PC-3 (cell line): ENCODE results near the gene PSAP. TPM values are rescaled to one million over a fixed set of nuclear protein-coding genes. Genes with fewer than 3 reads are reported as not detected.
A peak's percentile ranks its signal among the peaks of the same experiment; 100 is the strongest.

Experiments
- ATAC-seq: fragments of 200-7000 bp; cut with Tn5 transposase; 2 replicates; pipeline ENCODE4 v1.9.1; 2020; ENCODE audit warnings: mild to moderate bottlenecking, moderate library complexity
- BruUV-seq: library from RNA; stranded (reverse); fragments of 400-500 nt; replicated peaks from 2 replicates; lab custom pipeline; 2021; lab: Mats Ljungman, UMichigan
- CTCF ChIA-PET: fragments of 300-600 bp; sonication (Branson Sonifier 250); formaldehyde crosslinking; loops from one replicate; lab custom pipeline; 2022; ENCODE audit warnings: antibody characterized with exemption; lab: Charles Lee
- POLR2A ChIA-PET: fragments of 300-600 bp; sonication (Branson Sonifier 250); formaldehyde crosslinking; loops from one replicate; lab custom pipeline; 2022; ENCODE audit warnings: antibody characterized with exemption; ENCODE audit not compliant: unreplicated experiment; lab: Charles Lee
- DNase-seq: peaks from one replicate; pipeline ENCODE4 v3.0.0-alpha.2; 2015
- H2AFZ ChIP-seq: fragments of 300-600 bp; sonication (generic); 2 replicates; pipeline ENCODE4 v1.6.0; 2016; ENCODE audit warnings: antibody characterized with exemption, low read length
- H3F3A ChIP-seq: fragments of 300-600 bp; sonication (generic); one replicate; pipeline ENCODE4 v1.6.0; 2017; ENCODE audit warnings: antibody characterized with exemption, low read length, control low read depth, mild to moderate bottlenecking; ENCODE audit not compliant: unreplicated experiment
- H3K27ac ChIP-seq: fragments of 300-600 bp; sonication (generic); 2 replicates; pipeline ENCODE4 v1.5.1; 2016; ENCODE audit warnings: mild to moderate bottlenecking, low read length
- H3K27me3 ChIP-seq: fragments of 300-600 bp; sonication (generic); 2 replicates; pipeline ENCODE4 v1.6.1; 2016; ENCODE audit warnings: low read length, mixed read lengths
- H3K36me3 ChIP-seq: fragments of 300-600 bp; sonication (generic); 2 replicates; pipeline ENCODE4 v1.6.1; 2016; ENCODE audit warnings: low read depth, mixed run types, low read length, mixed read lengths
- H3K4me1 ChIP-seq: fragments of 300-600 bp; sonication (generic); 2 replicates; pipeline ENCODE4 v1.5.1; 2016; ENCODE audit warnings: low read length; ENCODE audit not compliant: insufficient read depth
- H3K4me2 ChIP-seq: fragments of 300-600 bp; sonication (generic); 2 replicates; pipeline ENCODE4 v1.6.0; 2016; ENCODE audit warnings: low read length
- H3K4me3 ChIP-seq: fragments of 300-600 bp; sonication (generic); 2 replicates; pipeline ENCODE4 v1.5.1; 2016; ENCODE audit warnings: mild to moderate bottlenecking, low read length, mixed read lengths
- H3K79me2 ChIP-seq: fragments of 300-600 bp; sonication (generic); 2 replicates; pipeline ENCODE4 v1.6.1; 2017; ENCODE audit warnings: low read length, mixed read lengths
- H3K9ac ChIP-seq: fragments of 300-600 bp; sonication (generic); 2 replicates; pipeline ENCODE4 v1.6.0; 2016; ENCODE audit warnings: mild to moderate bottlenecking, low read length
- H3K9me2 ChIP-seq: fragments of 300-600 bp; sonication (generic); replicated peaks from 2 replicates; pipeline ENCODE4 v1.6.1; 2016; ENCODE audit warnings: mixed run types, low read length, mixed read lengths
- H3K9me3 ChIP-seq: fragments of 300-600 bp; sonication (generic); 2 replicates; pipeline ENCODE4 v1.6.1; 2016; ENCODE audit warnings: low read length, mixed read lengths
- H4K20me1 ChIP-seq: fragments of 300-600 bp; sonication (generic); 2 replicates; pipeline ENCODE4 v1.6.1; 2016; ENCODE audit warnings: low read length, mixed read lengths
- EZH2 ChIP-seq: fragments of 300-600 bp; sonication (generic); IDR thresholded peaks from one replicate; pipeline ENCODE4 v1.6.1; 2017; ENCODE audit warnings: antibody characterized with exemption, mild to moderate bottlenecking, low read length; ENCODE audit not compliant: unreplicated experiment
- EZH2phosphoT487 ChIP-seq: fragments of 300-600 bp; sonication (generic); IDR thresholded peaks from 2 replicates; pipeline ENCODE4 v1.6.1; 2018; ENCODE audit warnings: mild to moderate bottlenecking, antibody characterized with exemption, low read length, borderline replicate concordance
- intact Hi-C: fragments of 100-400 bp; cut with micrococcal nuclease; formaldehyde crosslinking; loops from 2 replicates; pipeline ENCODE4 v1.9.0; 2023
- total RNA-seq: library from RNA; depleted of rRNA; stranded (reverse); fragments of >200 nt; gene quantifications from 2 replicates; pipeline ENCODE4 v1.2.3, GENCODE V29; 2014
- TF ChIP-seq, protein P1 (sequence below): fragments of 300-600 bp; sonication (generic); conservative IDR thresholded peaks from 2 replicates; pipeline ENCODE4 v1.5.1; 2017; ENCODE audit warnings: antibody characterized with exemption, low read depth, mild to moderate bottlenecking, low read length

PSAP gene
- total RNA-seq, 1 experiment from 2014 or later = 334 TPM

DNA sequence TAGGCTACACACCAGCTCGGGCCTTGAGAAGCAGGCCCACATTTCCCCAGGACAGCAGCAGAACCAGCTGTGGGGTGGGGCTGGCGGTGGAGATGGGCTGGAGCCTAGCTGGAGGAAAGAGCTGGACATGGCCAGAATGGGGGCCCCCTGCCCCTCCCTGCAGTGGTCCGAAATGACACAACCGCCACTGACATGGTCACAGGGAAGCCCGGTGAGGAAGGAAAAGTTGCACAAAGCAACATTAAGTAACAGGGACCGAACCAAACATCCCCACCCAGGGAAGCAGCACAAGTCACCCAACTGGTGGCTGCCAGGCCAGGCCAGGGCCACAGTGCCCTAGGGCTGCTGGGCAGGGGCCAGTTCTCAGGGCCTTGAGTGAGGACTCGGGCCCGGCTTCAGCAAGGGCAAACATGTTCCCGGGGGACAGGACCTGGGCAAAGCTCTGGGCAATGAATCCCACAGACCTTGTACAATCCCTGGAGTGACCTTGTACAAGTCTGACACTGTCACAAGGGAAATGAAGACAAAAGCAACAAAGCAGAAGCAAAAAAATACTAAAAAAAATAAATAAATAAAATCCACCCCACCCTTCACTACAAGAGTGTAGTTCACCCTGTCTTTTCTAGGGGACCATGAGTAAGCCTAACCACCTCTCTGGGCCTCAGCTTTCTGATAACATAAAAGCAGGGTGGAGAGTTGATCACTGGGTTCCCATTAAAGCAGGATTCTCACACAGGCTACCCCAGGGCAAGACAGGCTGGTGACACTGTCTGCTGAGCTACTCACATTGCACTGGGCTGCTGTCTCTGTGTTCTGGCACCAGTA is 33.0 kb downstream of the PSAP start:
- no peaks in the 10 kb centered on the region for H3K27me3 ChIP-seq
- DNase-seq (no peak), ATAC-seq (no peak)
- H3K9me3 ChIP-seq = no peaks in the 10 kb centered on the region
- BruUV-seq = no TSS peak
- H3K4me1 ChIP-seq = no peaks in the 10 kb centered on the region
- no peak overlapping the region for H3K4me2 ChIP-seq
- TF ChIP-seq, protein P1, sequence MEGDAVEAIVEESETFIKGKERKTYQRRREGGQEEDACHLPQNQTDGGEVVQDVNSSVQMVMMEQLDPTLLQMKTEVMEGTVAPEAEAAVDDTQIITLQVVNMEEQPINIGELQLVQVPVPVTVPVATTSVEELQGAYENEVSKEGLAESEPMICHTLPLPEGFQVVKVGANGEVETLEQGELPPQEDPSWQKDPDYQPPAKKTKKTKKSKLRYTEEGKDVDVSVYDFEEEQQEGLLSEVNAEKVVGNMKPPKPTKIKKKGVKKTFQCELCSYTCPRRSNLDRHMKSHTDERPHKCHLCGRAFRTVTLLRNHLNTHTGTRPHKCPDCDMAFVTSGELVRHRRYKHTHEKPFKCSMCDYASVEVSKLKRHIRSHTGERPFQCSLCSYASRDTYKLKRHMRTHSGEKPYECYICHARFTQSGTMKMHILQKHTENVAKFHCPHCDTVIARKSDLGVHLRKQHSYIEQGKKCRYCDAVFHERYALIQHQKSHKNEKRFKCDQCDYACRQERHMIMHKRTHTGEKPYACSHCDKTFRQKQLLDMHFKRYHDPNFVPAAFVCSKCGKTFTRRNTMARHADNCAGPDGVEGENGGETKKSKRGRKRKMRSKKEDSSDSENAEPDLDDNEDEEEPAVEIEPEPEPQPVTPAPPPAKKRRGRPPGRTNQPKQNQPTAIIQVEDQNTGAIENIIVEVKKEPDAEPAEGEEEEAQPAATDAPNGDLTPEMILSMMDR = no peak
- TF ChIP-seq EZH2phosphoT487 = no peak
- no peak for TF ChIP-seq EZH2
- no peaks in the 10 kb centered on the region for H3F3A ChIP-seq
- H2AFZ ChIP-seq = no peak overlapping the region
- POLR2A ChIA-PET = no interaction called here
- no peak overlapping the region for H3K27ac ChIP-seq
- H3K9me2 ChIP-seq = no peaks in the 10 kb centered on the region
- CTCF ChIA-PET = no interaction called here
- no peaks in the 10 kb centered on the region for H3K79me2 ChIP-seq
- H4K20me1 ChIP-seq = no peaks in the 10 kb centered on the region
- no peak overlapping the region for H3K9ac ChIP-seq
- H3K4me3 ChIP-seq = no peak overlapping the region
- peaks cover 3% of the 10 kb centered on the region; the same call in 1 of the 2 replicates for H3K36me3 ChIP-seq
- intact Hi-C loops = no loop called here

DNA sequence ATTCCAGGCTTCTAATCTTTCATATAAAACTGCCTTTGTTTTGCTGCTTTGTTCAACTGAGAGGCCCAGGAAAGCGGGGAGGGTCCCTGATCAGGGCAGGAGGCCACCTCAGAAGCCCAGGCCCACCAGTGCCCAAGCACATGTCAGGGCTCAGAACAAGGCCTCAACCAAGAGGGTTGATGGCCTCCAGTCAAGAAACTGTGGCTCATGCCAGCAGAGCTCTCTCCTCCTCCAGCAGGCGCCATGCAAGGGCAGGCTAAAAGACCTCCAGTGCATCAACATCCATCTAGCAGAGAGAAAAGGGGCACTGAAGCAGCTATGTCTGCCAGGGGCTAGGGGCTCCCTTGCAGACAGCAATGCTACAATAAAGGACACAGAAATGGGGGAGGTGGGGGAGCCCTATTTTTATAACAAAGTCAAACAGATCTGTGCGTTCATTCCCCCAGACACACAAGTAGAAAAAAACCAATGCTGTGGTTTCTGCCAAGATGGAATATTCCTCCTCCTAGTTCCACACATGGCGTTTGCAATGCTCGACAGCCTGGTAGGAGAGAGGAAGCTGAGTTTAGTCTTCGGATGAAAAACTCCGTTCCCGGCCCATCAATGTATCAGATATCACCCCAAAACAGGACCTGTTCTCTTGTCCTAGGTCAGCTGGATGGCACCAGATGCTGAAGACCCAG is 34.0 kb downstream of the PSAP start:
- Histone ChIP-seq H3K27ac (no peak overlapping the region), H2AFZ (no peak overlapping the region)
- CTCF ChIA-PET = no interaction called here

More for the DNA sequence above, 34.0 kb downstream of the PSAP start:
- no peak overlapping the region for H3K4me2 ChIP-seq
- no peaks in the 10 kb centered on the region for H4K20me1 ChIP-seq
- ATAC-seq (no peak), DNase-seq (no peak)
- H3K9ac ChIP-seq = no peak overlapping the region
- peaks cover 3% of the 10 kb centered on the region; the same call in 1 of the 2 replicates for H3K36me3 ChIP-seq
- H3K27me3 ChIP-seq = no peaks in the 10 kb centered on the region
- no peak overlapping the region for H3K4me3 ChIP-seq
- intact Hi-C loops = no loop called here
- no peaks in the 10 kb centered on the region for H3K79me2 ChIP-seq
- H3F3A ChIP-seq = no peaks in the 10 kb centered on the region
- H3K4me1 ChIP-seq = no peaks in the 10 kb centered on the region
- TSS peak; percentile 80 for BruUV-seq
- H3K9me3 ChIP-seq = no peaks in the 10 kb centered on the region
- TF ChIP-seq EZH2 (no peak), EZH2phosphoT487 (no peak)
- TF ChIP-seq, protein P1 = no peak
- POLR2A ChIA-PET = no interaction called here
- no peaks in the 10 kb centered on the region for H3K9me2 ChIP-seq
